IMR-90 (cell line): Measurements from ENCODE around the gene PIKFYVE. TPM values are rescaled to one million over a fixed set of nuclear protein-coding genes. Genes with fewer than 3 reads are reported as not detected.

Experiments used
- ATAC-seq: fragments of 200-7000 bp; cut with Tn5 transposase; 2 replicates; pipeline ENCODE4 v1.9.1; 2020; ENCODE audit warnings: low read depth, mild to moderate bottlenecking, moderate library complexity
- BruUV-seq: library from RNA; stranded (reverse); fragments of 400-500 nt; replicated peaks from 2 replicates; lab custom pipeline; 2021; lab: Mats Ljungman, UMichigan
- CTCF ChIA-PET: fragments of 300-600 bp; formaldehyde crosslinking; extraction: SDS; loops from one replicate; lab custom pipeline; 2021; ENCODE audit warnings: antibody characterized with exemption; lab: Yijun Ruan, JAX
- POLR2A ChIA-PET: fragments of 300-600 bp; sonication (Branson Sonifier 250); formaldehyde crosslinking; loops from one replicate; lab custom pipeline; 2022; ENCODE audit warnings: antibody characterized with exemption; ENCODE audit not compliant: unreplicated experiment; lab: Charles Lee
- DNase-seq: peaks from one replicate; pipeline ENCODE4 v3.0.0; 2013
- H2AFZ ChIP-seq: replicated peaks from 2 replicates; pipeline ENCODE3; 2013; ENCODE audit warnings: low read length, mild to moderate bottlenecking; ENCODE audit not compliant: poor library complexity
- H2AK5ac ChIP-seq: 2 replicates; pipeline ENCODE4 v1.6.1; 2013; ENCODE audit warnings: low read depth, low read length, inconsistent platforms
- H2AK9ac ChIP-seq: replicated peaks from 2 replicates; pipeline ENCODE3; 2013; ENCODE audit warnings: mild to moderate bottlenecking, low read depth, low read length, moderate library complexity; ENCODE audit not compliant: poor library complexity
- H2BK120ac ChIP-seq: 2 replicates; pipeline ENCODE4 v1.6.1; 2013; ENCODE audit warnings: low read depth, low read length, inconsistent platforms
- H2BK15ac ChIP-seq: 3 replicates; pipeline ENCODE4 v1.6.1; 2013; ENCODE audit warnings: low read depth, low read length, inconsistent platforms
- H2BK20ac ChIP-seq: 2 replicates; pipeline ENCODE4 v1.6.1; 2013; ENCODE audit warnings: low read depth, mild to moderate bottlenecking, inconsistent platforms, low read length, moderate library complexity
- H2BK5ac ChIP-seq: 2 replicates; pipeline ENCODE4 v1.6.1; 2013; ENCODE audit warnings: mild to moderate bottlenecking, low read depth, low read length, inconsistent platforms; ENCODE audit not compliant: poor library complexity, severe bottlenecking
- H3K14ac ChIP-seq: replicated peaks from 2 replicates; pipeline ENCODE4 v1.6.1; 2013; ENCODE audit warnings: low read depth, low read length, inconsistent platforms
- H3K18ac ChIP-seq: 2 replicates; pipeline ENCODE4 v1.6.1; 2013; ENCODE audit warnings: low read depth, low read length, control low read depth
- H3K23ac ChIP-seq: 2 replicates; pipeline ENCODE4 v1.6.1; 2013; ENCODE audit warnings: low read depth, low read length, inconsistent platforms
- H3K27ac ChIP-seq: 2 replicates; pipeline ENCODE4 v1.5.1; 2013; ENCODE audit warnings: mild to moderate bottlenecking, control low read depth, low read length; ENCODE audit not compliant: insufficient read depth
- H3K27me3 ChIP-seq: 2 replicates; pipeline ENCODE4 v1.6.1; 2013; ENCODE audit warnings: low read length; ENCODE audit not compliant: control insufficient read depth, insufficient read depth
- H3K36me3 ChIP-seq: 2 replicates; pipeline ENCODE4 v1.6.1; 2013; ENCODE audit warnings: low read length, mixed read lengths; ENCODE audit not compliant: control insufficient read depth, insufficient read depth
- H3K4ac ChIP-seq: 2 replicates; pipeline ENCODE4 v1.6.1; 2013; ENCODE audit warnings: low read depth, low read length, inconsistent platforms
- H3K4me1 ChIP-seq: 2 replicates; pipeline ENCODE4 v1.6.1; 2013; ENCODE audit warnings: low read length, mixed read lengths; ENCODE audit not compliant: control insufficient read depth, insufficient read depth
- H3K4me2 ChIP-seq: 2 replicates; pipeline ENCODE4 v1.6.1; 2013; ENCODE audit warnings: low read depth, mild to moderate bottlenecking, control low read depth, low read length, moderate library complexity
- H3K4me3 ChIP-seq: 2 replicates; pipeline ENCODE4 v1.5.1; 2013; ENCODE audit warnings: low read depth, mild to moderate bottlenecking, control low read depth, low read length, moderate library complexity; ENCODE audit not compliant: insufficient read depth
- H3K56ac ChIP-seq: 2 replicates; pipeline ENCODE4 v1.6.1; 2013; ENCODE audit warnings: low read length, inconsistent platforms; ENCODE audit not compliant: insufficient read depth; ENCODE audit errors: extremely low read depth
- H3K79me1 ChIP-seq, 2 experiments: 2 replicates each; pipeline ENCODE4 v1.6.1; 2013; ENCODE audit warnings: low read length in 2 of 2, inconsistent platforms in 1 of 2, low read depth in 1 of 2
- H3K9ac ChIP-seq: 2 replicates; pipeline ENCODE4 v1.6.1; 2013; ENCODE audit warnings: low read depth, low read length, control low read depth
- H3K9me1 ChIP-seq: 2 replicates; pipeline ENCODE4 v1.6.1; 2013; ENCODE audit warnings: low read length, inconsistent platforms; ENCODE audit not compliant: insufficient read depth
- H3K9me3 ChIP-seq: 2 replicates; pipeline ENCODE4 v1.6.1; 2013; ENCODE audit warnings: low read length; ENCODE audit not compliant: control insufficient read depth, insufficient read depth
- H4K20me1 ChIP-seq: 2 replicates; pipeline ENCODE4 v1.6.1; 2013; ENCODE audit warnings: low read length, inconsistent platforms; ENCODE audit not compliant: insufficient read depth
- H4K5ac ChIP-seq: 2 replicates; pipeline ENCODE4 v1.6.1; 2013; ENCODE audit warnings: mild to moderate bottlenecking, low read depth, low read length, control low read depth
- H4K8ac ChIP-seq, 2 experiments: 2 replicates each; pipeline ENCODE4 v1.6.1; 2013; ENCODE audit warnings: low read depth in 2 of 2, low read length in 2 of 2, control low read depth in 1 of 2, inconsistent platforms in 1 of 2
- H4K91ac ChIP-seq: 2 replicates; pipeline ENCODE4 v1.6.1; 2013; ENCODE audit warnings: low read depth, low read length, inconsistent platforms; ENCODE audit not compliant: insufficient read depth
- BHLHE40 ChIP-seq: fragments of 150-350 bp; IDR thresholded peaks from 2 replicates; pipeline ENCODE4 v1.6.1; 2016; ENCODE audit warnings: mild to moderate bottlenecking, low read depth, low read length
- CEBPB ChIP-seq: IDR thresholded peaks from 2 replicates; pipeline ENCODE4 v1.6.1; 2012; ENCODE audit warnings: low read depth, low read length, improper control_type of control experiment
- CHD1 ChIP-seq: IDR thresholded peaks from 2 replicates; pipeline ENCODE4 v1.6.1; 2012; ENCODE audit warnings: low read depth, low read length, improper control_type of control experiment
- CTCF ChIP-seq: conservative IDR thresholded peaks from 2 replicates; pipeline ENCODE4 v1.5.1; 2012; ENCODE audit warnings: mild to moderate bottlenecking, low read depth, low read length, improper control_type of control experiment
- FOS ChIP-seq: fragments of 150-350 bp; IDR thresholded peaks from 2 replicates; pipeline ENCODE4 v1.6.1; 2016; ENCODE audit warnings: low read depth, low read length
- MAFK ChIP-seq: IDR thresholded peaks from 2 replicates; pipeline ENCODE4 v1.6.1; 2012; ENCODE audit warnings: low read depth, low read length, improper control_type of control experiment
- MAZ ChIP-seq: IDR thresholded peaks from 2 replicates; pipeline ENCODE4 v1.6.1; 2012; ENCODE audit warnings: low read depth, mild to moderate bottlenecking, low read length, improper control_type of control experiment, moderate library complexity, borderline replicate concordance
- MXI1 ChIP-seq: IDR thresholded peaks from 2 replicates; pipeline ENCODE4 v1.6.1; 2012; ENCODE audit warnings: low read depth, mild to moderate bottlenecking, low read length, moderate library complexity, borderline replicate concordance
- NFE2L2 ChIP-seq: fragments of 150-350 bp; IDR thresholded peaks from 2 replicates; pipeline ENCODE4 v1.6.1; 2016; ENCODE audit warnings: low read depth, mild to moderate bottlenecking, low read length
- POLR2A ChIP-seq: IDR thresholded peaks from 2 replicates; pipeline ENCODE4 v1.6.1; 2012; ENCODE audit warnings: mild to moderate bottlenecking, low read depth, low read length
- RAD21 ChIP-seq: IDR thresholded peaks from 2 replicates; pipeline ENCODE4 v1.6.1; 2012; ENCODE audit warnings: low read length, improper control_type of control experiment
- RCOR1 ChIP-seq: IDR thresholded peaks from 2 replicates; pipeline ENCODE4 v1.6.1; 2012; ENCODE audit warnings: mild to moderate bottlenecking, low read length, improper control_type of control experiment; ENCODE audit not compliant: insufficient replicate concordance
- RFX5 ChIP-seq: IDR thresholded peaks from 2 replicates; pipeline ENCODE4 v1.8.0; 2012; ENCODE audit warnings: low read depth, mild to moderate bottlenecking, low read length, moderate library complexity
- SMC3 ChIP-seq: fragments of 150-350 bp; IDR thresholded peaks from 2 replicates; pipeline ENCODE4 v1.6.1; 2016; ENCODE audit warnings: low read depth, mild to moderate bottlenecking, antibody characterized with exemption, low read length, moderate library complexity
- WGBS, 2 experiments: methylation state at CpG; one replicate each; pipeline versions ENCODE4 v1.1.5 to v1.1.7; 2013; ENCODE audit warnings: missing lambda C conversion rate in 2 of 2; ENCODE audit not compliant: insufficient read length in 1 of 2; ENCODE audit errors: extremely low coverage in 2 of 2; 5-methylcytosine and 5-hydroxymethylcytosine counted together
- dilution Hi-C: fragments of 300-500 bp; cut with HindIII; formaldehyde crosslinking; loops from one replicate; pipeline ENCODE4 v1.14.3; 2018; ENCODE audit warnings: low sequenced_read_pairs; ENCODE audit not compliant: unreplicated experiment
- in situ Hi-C: fragments of 300-500 bp; cut with MboI; formaldehyde crosslinking; loops from 3 replicates; pipeline ENCODE4 v1.14.3; 2019; ENCODE audit warnings: low sequenced_read_pairs, inconsistent platforms, mixed read lengths
- intact Hi-C: fragments of 100-400 bp; cut with micrococcal nuclease; formaldehyde crosslinking; loops from 2 replicates; pipeline ENCODE4 v1.10.0; 2022
- polyA plus RNA-seq, 3 experiments: library from polyadenylated mRNA; depleted of rRNA; stranded (reverse); fragments of >200 nt; gene quantifications; 2 replicates each; pipeline ENCODE4 v1.2.3, GENCODE V29; 2012; ENCODE audit warnings: low replicate concordance in 1 of 3
- total RNA-seq: library from RNA; depleted of rRNA; stranded (reverse); fragments of >200 nt; gene quantifications from 2 replicates; pipeline ENCODE4 v1.2.3, GENCODE V29; 2012
- TF ChIP-seq, protein P1 (sequence below): fragments of 150-350 bp; IDR thresholded peaks from 2 replicates; pipeline ENCODE4 v1.6.1; 2016; ENCODE audit warnings: low read depth, mild to moderate bottlenecking, low read length, moderate library complexity, borderline replicate concordance

Gene PIKFYVE
- total and polyA plus RNA-seq, 2 of the 4 experiments (the other 2 are of a cell fraction) = 9.3 to 34.6 TPM

DNA sequence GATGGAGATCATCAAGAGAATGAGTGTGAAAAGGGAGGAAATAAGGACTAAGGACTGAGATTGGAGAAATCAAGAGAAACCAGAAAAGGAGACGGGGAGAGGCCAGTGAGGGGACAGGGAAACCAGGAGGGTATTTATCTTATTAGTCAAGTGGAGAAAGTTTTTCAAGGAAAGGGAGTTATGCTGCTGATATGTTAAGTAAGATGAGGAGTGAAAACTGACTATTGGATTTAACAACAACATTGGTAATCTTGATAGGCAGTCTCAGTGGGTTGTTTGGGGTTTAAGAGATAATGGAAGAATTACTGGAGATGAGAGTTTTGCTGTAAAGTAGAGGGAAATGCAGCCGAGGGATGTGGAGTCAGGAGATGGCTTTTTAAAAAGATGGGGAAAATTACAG, 30.6 kb downstream of the PIKFYVE start:
- Histone ChIP-seq H2BK20ac (no peak overlapping the region), H3K4me1 (no peaks in the 10 kb centered on the region; the same call in 1 of the 2 replicates), H3K56ac (no peak overlapping the region), H3K4ac (no peak overlapping the region), H3K79me1 (peaks cover 15 to 23% of the 10 kb centered on the region in 2 experiments), H3K14ac (no peak overlapping the region), H3K4me2 (no peak overlapping the region), H3K9me3 (no peaks in the 10 kb centered on the region), H3K9ac (no peak overlapping the region), H2BK15ac (no peak overlapping the region), H4K8ac (no peak overlapping the region), H4K20me1 (no peaks in the 10 kb centered on the region), H3K9me1 (no peaks in the 10 kb centered on the region), H3K27me3 (no peaks in the 10 kb centered on the region), H3K36me3 (peaks cover 15% of the 10 kb centered on the region), H3K27ac (no peak overlapping the region), H3K18ac (no peak overlapping the region), H2BK120ac (no peak overlapping the region), H3K4me3 (no peak overlapping the region), H3K23ac (no peak overlapping the region), H2BK5ac (no peak overlapping the region), H2AFZ (no peak overlapping the region), H4K5ac (no peak overlapping the region), H4K91ac (no peak overlapping the region), H2AK5ac (no peak overlapping the region), H2AK9ac (no peak overlapping the region)
- dilution Hi-C loops = no loop called here
- no TSS peak for BruUV-seq
- 95% methylated on average over 2 of the region's 2 CpGs; no CpG with 5 or more reads in 1 of the 2 experiments for WGBS, 2 experiments
- POLR2A ChIA-PET = no interaction called here
- in situ Hi-C loops = no loop called here
- intact Hi-C loops = no loop called here
- ATAC-seq = no peak
- DNase-seq = no peak
- CTCF ChIA-PET = no interaction called here
- TF ChIP-seq SMC3 (no peak), RFX5 (no peak), NFE2L2 (no peak), RAD21 (no peak), BHLHE40 (no peak), RCOR1 (no peak), MAZ (no peak), CHD1 (no peak), MXI1 (no peak), POLR2A (no peak), CTCF (no peak), FOS (no peak), CEBPB (no peak), MAFK (no peak)
- TF ChIP-seq, protein P1, sequence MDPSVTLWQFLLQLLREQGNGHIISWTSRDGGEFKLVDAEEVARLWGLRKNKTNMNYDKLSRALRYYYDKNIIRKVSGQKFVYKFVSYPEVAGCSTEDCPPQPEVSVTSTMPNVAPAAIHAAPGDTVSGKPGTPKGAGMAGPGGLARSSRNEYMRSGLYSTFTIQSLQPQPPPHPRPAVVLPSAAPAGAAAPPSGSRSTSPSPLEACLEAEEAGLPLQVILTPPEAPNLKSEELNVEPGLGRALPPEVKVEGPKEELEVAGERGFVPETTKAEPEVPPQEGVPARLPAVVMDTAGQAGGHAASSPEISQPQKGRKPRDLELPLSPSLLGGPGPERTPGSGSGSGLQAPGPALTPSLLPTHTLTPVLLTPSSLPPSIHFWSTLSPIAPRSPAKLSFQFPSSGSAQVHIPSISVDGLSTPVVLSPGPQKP = no peak
